ENCODE results near the gene MTG2.

The MTG2 gene

DNA sequence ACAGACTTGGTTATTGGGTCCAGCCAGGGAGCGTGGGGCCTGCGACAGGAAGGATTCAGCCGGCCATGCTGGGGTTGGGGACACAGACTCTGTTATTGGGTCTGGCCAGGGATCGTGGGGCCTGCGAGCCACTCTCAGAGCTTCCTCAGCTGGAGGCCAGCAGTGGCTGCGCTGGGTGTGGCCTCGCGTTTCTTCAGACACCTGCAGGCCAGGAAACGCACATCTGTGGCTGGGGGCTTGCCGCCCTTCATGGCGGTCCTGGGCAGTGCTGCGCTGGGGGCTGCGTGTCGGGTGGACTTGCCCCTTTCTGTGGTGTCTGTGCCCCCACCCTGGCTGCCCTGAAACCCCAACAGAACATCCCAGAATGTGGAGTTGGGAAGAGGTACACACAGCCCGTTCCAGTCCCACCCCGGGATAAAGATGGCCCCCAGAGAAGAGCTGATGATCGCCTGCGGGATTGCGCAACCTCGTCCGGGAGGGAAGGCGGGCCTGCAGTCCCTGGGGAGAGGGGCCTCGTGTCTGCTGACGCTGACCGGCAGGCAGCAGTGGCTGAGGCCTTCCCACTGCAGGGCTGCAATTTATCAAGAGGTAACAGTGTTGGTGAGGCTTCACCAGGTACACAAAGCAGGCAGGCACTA is 16.9 kb upstream of the MTG2 start:
- Histone ChIP-seq H3K4me1 (ENCODE audit: control insufficient read depth, low read length) (no peaks in the 10 kb centered on the region), H3K27me3 (ENCODE audit: control insufficient read depth, low read length) (no peaks in the 10 kb centered on the region), H3K4me3 (ENCODE audit: low read length) (no peak overlapping the region), H3K9me3 (ENCODE audit: control insufficient read depth, insufficient read depth, low read length) (no peaks in the 10 kb centered on the region), H3F3A (ENCODE audit: control insufficient read depth, insufficient read depth) (no peaks in the 10 kb centered on the region), H3K4me2 (ENCODE audit: low read length) (no peak overlapping the region), H3K36me3 (ENCODE audit: control insufficient read depth, low read length) (peaks cover 25% of the 10 kb centered on the region), H3K9me2 (replicated peaks; ENCODE audit: control insufficient read depth, low read length) (no peaks in the 10 kb centered on the region), H3K79me2 (ENCODE audit: control insufficient read depth, low read length) (no peaks in the 10 kb centered on the region), H3K27ac (ENCODE audit: low read depth, low read length) (no peak overlapping the region), H4K20me1 (ENCODE audit: control insufficient read depth, insufficient read depth, low read depth, low read length) (no peaks in the 10 kb centered on the region)
- TF ChIP-seq, protein P1, sequence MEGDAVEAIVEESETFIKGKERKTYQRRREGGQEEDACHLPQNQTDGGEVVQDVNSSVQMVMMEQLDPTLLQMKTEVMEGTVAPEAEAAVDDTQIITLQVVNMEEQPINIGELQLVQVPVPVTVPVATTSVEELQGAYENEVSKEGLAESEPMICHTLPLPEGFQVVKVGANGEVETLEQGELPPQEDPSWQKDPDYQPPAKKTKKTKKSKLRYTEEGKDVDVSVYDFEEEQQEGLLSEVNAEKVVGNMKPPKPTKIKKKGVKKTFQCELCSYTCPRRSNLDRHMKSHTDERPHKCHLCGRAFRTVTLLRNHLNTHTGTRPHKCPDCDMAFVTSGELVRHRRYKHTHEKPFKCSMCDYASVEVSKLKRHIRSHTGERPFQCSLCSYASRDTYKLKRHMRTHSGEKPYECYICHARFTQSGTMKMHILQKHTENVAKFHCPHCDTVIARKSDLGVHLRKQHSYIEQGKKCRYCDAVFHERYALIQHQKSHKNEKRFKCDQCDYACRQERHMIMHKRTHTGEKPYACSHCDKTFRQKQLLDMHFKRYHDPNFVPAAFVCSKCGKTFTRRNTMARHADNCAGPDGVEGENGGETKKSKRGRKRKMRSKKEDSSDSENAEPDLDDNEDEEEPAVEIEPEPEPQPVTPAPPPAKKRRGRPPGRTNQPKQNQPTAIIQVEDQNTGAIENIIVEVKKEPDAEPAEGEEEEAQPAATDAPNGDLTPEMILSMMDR (IDR thresholded peaks at IDR 0.05; ENCODE audit: low read depth, low read length, poor library complexity, severe bottlenecking) = no peak
- no peak for TF ChIP-seq EZH2phosphoT487 (IDR thresholded peaks at IDR 0.05; ENCODE audit: borderline replicate concordance, low read length)

DNA sequence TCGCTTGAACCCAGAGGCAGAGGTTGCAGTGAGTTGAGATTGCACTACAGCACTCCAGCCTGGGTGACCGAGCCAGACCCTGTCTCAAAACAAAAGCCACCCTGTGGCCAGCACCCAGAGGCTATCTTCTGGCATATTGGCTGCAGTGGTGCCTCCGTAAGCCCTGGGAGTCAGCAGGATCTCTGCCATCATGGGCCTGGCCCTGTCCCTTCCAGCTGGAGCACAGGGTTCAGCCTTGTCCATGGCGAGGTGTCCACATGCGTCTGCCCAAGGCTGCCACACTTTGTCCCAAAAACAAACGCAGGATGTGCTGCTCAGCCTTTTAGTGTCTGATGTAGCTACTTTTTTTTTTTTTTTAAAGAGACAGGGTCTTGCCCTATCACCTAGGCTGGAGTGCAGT is 15.4 kb upstream of the MTG2 start:
- no peaks in the 10 kb centered on the region for H4K20me1 ChIP-seq (ENCODE audit: control insufficient read depth, insufficient read depth, low read depth, low read length)
- no peaks in the 10 kb centered on the region for H3K9me3 ChIP-seq (ENCODE audit: control insufficient read depth, insufficient read depth, low read length)
- H3K79me2 ChIP-seq (ENCODE audit: control insufficient read depth, low read length) = no peaks in the 10 kb centered on the region
- H3K27ac ChIP-seq (ENCODE audit: low read depth, low read length) = no peak overlapping the region
- no peak overlapping the region for H3K4me3 ChIP-seq (ENCODE audit: low read length)
- H3K36me3 ChIP-seq (ENCODE audit: control insufficient read depth, low read length) = peaks cover 21% of the 10 kb centered on the region
- no peaks in the 10 kb centered on the region for H3K27me3 ChIP-seq (ENCODE audit: control insufficient read depth, low read length)
- H3K4me2 ChIP-seq (ENCODE audit: low read length) = no peak overlapping the region
- TF ChIP-seq, protein P1 (IDR thresholded peaks at IDR 0.05; ENCODE audit: low read depth, low read length, poor library complexity, severe bottlenecking) = no peak
- no peak for TF ChIP-seq EZH2phosphoT487 (IDR thresholded peaks at IDR 0.05; ENCODE audit: borderline replicate concordance, low read length)
- H3K9me2 ChIP-seq (replicated peaks; ENCODE audit: control insufficient read depth, low read length) = no peaks in the 10 kb centered on the region
- H3K4me1 ChIP-seq (ENCODE audit: control insufficient read depth, low read length) = no peaks in the 10 kb centered on the region
- H3F3A ChIP-seq (ENCODE audit: control insufficient read depth, insufficient read depth) = no peaks in the 10 kb centered on the region

DNA sequence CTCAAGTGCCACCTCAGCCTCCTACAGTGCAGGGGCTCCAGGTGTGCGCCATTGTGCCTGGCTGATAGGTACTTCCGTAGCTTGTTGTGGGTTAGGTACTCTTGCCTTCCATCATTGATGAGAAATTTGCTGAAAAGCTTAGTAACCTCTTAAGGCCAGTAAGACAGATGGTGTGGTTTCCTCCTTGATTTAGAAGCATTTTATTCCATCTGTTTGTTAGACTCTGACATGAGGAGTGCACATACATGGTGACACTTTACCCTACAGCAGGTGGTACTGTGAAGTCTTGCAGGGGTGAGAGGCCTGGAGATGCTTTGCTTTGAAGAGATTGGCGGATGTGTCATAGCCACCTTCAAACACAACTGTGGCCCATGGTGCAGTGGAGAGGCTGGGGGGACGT is 14.8 kb upstream of the MTG2 start:
- Histone ChIP-seq H3K4me2 (ENCODE audit: low read length) (no peak overlapping the region), H3K27ac (ENCODE audit: low read depth, low read length) (no peak overlapping the region), H3F3A (ENCODE audit: control insufficient read depth, insufficient read depth) (no peaks in the 10 kb centered on the region), H3K79me2 (ENCODE audit: control insufficient read depth, low read length) (no peaks in the 10 kb centered on the region), H3K27me3 (ENCODE audit: control insufficient read depth, low read length) (no peaks in the 10 kb centered on the region), H3K9me3 (ENCODE audit: control insufficient read depth, insufficient read depth, low read length) (no peaks in the 10 kb centered on the region), H3K9me2 (replicated peaks; ENCODE audit: control insufficient read depth, low read length) (no peaks in the 10 kb centered on the region), H4K20me1 (ENCODE audit: control insufficient read depth, insufficient read depth, low read depth, low read length) (no peaks in the 10 kb centered on the region), H3K36me3 (ENCODE audit: control insufficient read depth, low read length) (peaks cover 21% of the 10 kb centered on the region), H3K4me3 (ENCODE audit: low read length) (no peak overlapping the region), H3K4me1 (ENCODE audit: control insufficient read depth, low read length) (no peaks in the 10 kb centered on the region)
- no peak for TF ChIP-seq EZH2phosphoT487 (IDR thresholded peaks at IDR 0.05; ENCODE audit: borderline replicate concordance, low read length)
- TF ChIP-seq, protein P1 (IDR thresholded peaks at IDR 0.05; ENCODE audit: low read depth, low read length, poor library complexity, severe bottlenecking) = no peak
